Endothelial cell of umbilical vein (primary cell): ENCODE measurements around the gene IL32.

Experiments used
- EZH2 ChIP-seq: IDR thresholded peaks from 2 replicates; pipeline ENCODE4 v1.6.1; 2012; ENCODE audit warnings: borderline replicate concordance, low read depth, mild to moderate bottlenecking, moderate library complexity, low read length, inconsistent platforms; ENCODE audit not compliant: severe bottlenecking
- FOS ChIP-seq: IDR thresholded peaks from 2 replicates; pipeline ENCODE4 v1.6.1; 2011; ENCODE audit warnings: mild to moderate bottlenecking, low read length, moderate library complexity, borderline replicate concordance; ENCODE audit not compliant: insufficient read depth
- JUN ChIP-seq: IDR thresholded peaks from 2 replicates; pipeline ENCODE4 v1.6.1; 2011; ENCODE audit warnings: borderline replicate concordance, low read depth; ENCODE audit not compliant: insufficient read length, insufficient read depth
- POLR2A ChIP-seq: IDR thresholded peaks from 2 replicates; pipeline ENCODE4 v1.6.1; 2012; ENCODE audit warnings: low read depth, mild to moderate bottlenecking, control low read depth, low read length
- POLR2AphosphoS5 ChIP-seq: IDR thresholded peaks from 2 replicates; pipeline ENCODE4 v1.6.1; 2012; ENCODE audit warnings: low read depth, mild to moderate bottlenecking, control low read depth, low read length, moderate library complexity; ENCODE audit not compliant: insufficient read depth
- TF ChIP-seq, protein P1 (sequence below), 2 donors: IDR thresholded peaks; 1 replicate in 1 of 2; 2 replicates in 1 of 2; pipeline ENCODE4 v1.5.1; 2011; ENCODE audit warnings: low read length in 2 of 2, mild to moderate bottlenecking in 2 of 2, moderate library complexity in 2 of 2, control low read depth in 1 of 2, inconsistent platforms in 1 of 2, low read depth in 1 of 2; ENCODE audit not compliant: insufficient read depth in 1 of 2; ENCODE audit errors: extremely low read depth in 1 of 2
- TF ChIP-seq, protein P2 (sequence below): IDR thresholded peaks from 2 replicates; pipeline ENCODE4 v1.6.1; 2011; ENCODE audit not compliant: insufficient read depth, insufficient read length

DNA sequence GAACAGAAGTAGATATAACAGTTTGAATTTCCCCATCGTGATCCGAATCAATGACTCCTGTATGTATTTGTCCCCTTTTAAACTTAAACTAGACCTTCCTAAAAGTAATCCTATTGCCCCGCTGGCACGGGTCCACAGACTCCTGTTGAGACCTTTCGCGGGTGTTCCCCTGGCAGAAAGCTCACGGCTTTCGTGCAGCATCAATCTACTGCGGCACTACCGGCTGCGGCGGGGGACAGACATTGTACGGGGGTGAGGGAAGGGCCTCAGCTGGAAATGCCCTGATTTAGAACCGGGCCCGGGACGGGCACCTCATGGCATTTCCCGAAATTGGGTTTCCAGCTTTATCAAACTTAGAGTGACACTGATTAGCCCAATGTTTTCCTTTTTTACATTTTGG is 14.6 kb downstream of the IL32 start:
- TF ChIP-seq POLR2A (no peak), POLR2AphosphoS5 (no peak), EZH2 (no peak), FOS (no peak), JUN (no peak)
- TF ChIP-seq, protein P1, sequence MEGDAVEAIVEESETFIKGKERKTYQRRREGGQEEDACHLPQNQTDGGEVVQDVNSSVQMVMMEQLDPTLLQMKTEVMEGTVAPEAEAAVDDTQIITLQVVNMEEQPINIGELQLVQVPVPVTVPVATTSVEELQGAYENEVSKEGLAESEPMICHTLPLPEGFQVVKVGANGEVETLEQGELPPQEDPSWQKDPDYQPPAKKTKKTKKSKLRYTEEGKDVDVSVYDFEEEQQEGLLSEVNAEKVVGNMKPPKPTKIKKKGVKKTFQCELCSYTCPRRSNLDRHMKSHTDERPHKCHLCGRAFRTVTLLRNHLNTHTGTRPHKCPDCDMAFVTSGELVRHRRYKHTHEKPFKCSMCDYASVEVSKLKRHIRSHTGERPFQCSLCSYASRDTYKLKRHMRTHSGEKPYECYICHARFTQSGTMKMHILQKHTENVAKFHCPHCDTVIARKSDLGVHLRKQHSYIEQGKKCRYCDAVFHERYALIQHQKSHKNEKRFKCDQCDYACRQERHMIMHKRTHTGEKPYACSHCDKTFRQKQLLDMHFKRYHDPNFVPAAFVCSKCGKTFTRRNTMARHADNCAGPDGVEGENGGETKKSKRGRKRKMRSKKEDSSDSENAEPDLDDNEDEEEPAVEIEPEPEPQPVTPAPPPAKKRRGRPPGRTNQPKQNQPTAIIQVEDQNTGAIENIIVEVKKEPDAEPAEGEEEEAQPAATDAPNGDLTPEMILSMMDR (IDR thresholded peaks at IDR 0.05; ENCODE audit: extremely low read depth in 1 of 2, insufficient read depth in 1 of 2, low read depth in 1 of 2, low read length in 2 of 2) = no peak
- TF ChIP-seq, protein P2, sequence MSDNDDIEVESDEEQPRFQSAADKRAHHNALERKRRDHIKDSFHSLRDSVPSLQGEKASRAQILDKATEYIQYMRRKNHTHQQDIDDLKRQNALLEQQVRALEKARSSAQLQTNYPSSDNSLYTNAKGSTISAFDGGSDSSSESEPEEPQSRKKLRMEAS = no peak
